Astrocyte (in vitro differentiated cells and primary cell): ENCODE data around the gene STXBP3. TPM values are rescaled to one million over a fixed set of nuclear protein-coding genes. Genes with fewer than 3 reads are reported as not detected.

Experiments
- DNase-seq: peaks from one replicate; pipeline ENCODE4 v3.0.0-alpha.2; 2010; ENCODE audit warnings: low read depth
- FAIRE-seq: peaks from 2 replicates; lab custom pipeline; 2011; peaks lifted over from hg19 to GRCh38; lab: Jason Lieb, UNC
- H2AFZ ChIP-seq: 2 replicates; pipeline ENCODE4 v1.6.0; 2012; ENCODE audit warnings: low read depth, low read length, inconsistent platforms
- H3K27ac ChIP-seq: 2 replicates; pipeline ENCODE4 v1.5.1; 2011; ENCODE audit warnings: low read depth, low read length, inconsistent platforms
- H3K27me3 ChIP-seq: 2 replicates; pipeline ENCODE4 v1.6.0; 2011; ENCODE audit warnings: low read length, inconsistent platforms; ENCODE audit not compliant: insufficient read depth
- H3K36me3 ChIP-seq: 2 replicates; pipeline ENCODE4 v1.5.1; 2011; ENCODE audit warnings: low read length, inconsistent platforms; ENCODE audit not compliant: insufficient read depth
- H3K4me1 ChIP-seq: 2 replicates; pipeline ENCODE4 v1.5.1; 2011; ENCODE audit warnings: low read length, inconsistent platforms; ENCODE audit not compliant: insufficient read depth
- H3K4me2 ChIP-seq: 2 replicates; pipeline ENCODE4 v1.6.0; 2012; ENCODE audit warnings: low read length, inconsistent platforms
- H3K4me3 ChIP-seq: 2 replicates; pipeline ENCODE4 v1.5.1; 2011; ENCODE audit warnings: low read depth, mild to moderate bottlenecking, low read length, inconsistent platforms; ENCODE audit not compliant: insufficient read depth
- H3K79me2 ChIP-seq: 2 replicates; pipeline ENCODE4 v1.6.0; 2012; ENCODE audit warnings: mild to moderate bottlenecking, low read length, inconsistent platforms; ENCODE audit not compliant: insufficient read depth
- H3K9ac ChIP-seq: 2 replicates; pipeline ENCODE4 v1.6.0; 2012; ENCODE audit warnings: mild to moderate bottlenecking, low read length, inconsistent platforms
- H3K9me3 ChIP-seq: 2 replicates; pipeline ENCODE4 v1.5.1; 2012; ENCODE audit warnings: low read depth, mild to moderate bottlenecking, low read length, inconsistent platforms; ENCODE audit not compliant: insufficient read depth
- H4K20me1 ChIP-seq: 2 replicates; pipeline ENCODE4 v1.6.0; 2012; ENCODE audit warnings: low read length, inconsistent platforms; ENCODE audit not compliant: insufficient read depth
- H3K27ac Mint-ChIP-seq: one replicate; pipeline ENCODE4 v1.8.0; 2021; ENCODE audit warnings: mild to moderate bottlenecking, mixed read lengths; ENCODE audit not compliant: unreplicated experiment
- H3K27me3 Mint-ChIP-seq: one replicate; pipeline ENCODE4 v1.8.0; 2021; ENCODE audit warnings: low read depth, mixed read lengths; ENCODE audit not compliant: unreplicated experiment
- H3K36me3 Mint-ChIP-seq: one replicate; pipeline ENCODE4 v1.8.0; 2021; ENCODE audit warnings: low read depth, mixed read lengths; ENCODE audit not compliant: unreplicated experiment
- H3K4me1 Mint-ChIP-seq: one replicate; pipeline ENCODE4 v1.8.0; 2021; ENCODE audit warnings: low read depth, mixed read lengths; ENCODE audit not compliant: unreplicated experiment
- H3K4me3 Mint-ChIP-seq: one replicate; pipeline ENCODE4 v1.8.0; 2021; ENCODE audit warnings: mild to moderate bottlenecking, moderate library complexity, mixed read lengths; ENCODE audit not compliant: unreplicated experiment
- H3K9me3 Mint-ChIP-seq: one replicate; pipeline ENCODE4 v1.8.0; 2021; ENCODE audit warnings: mild to moderate bottlenecking, mixed read lengths; ENCODE audit not compliant: unreplicated experiment
- CTCF ChIP-seq: IDR thresholded peaks from 2 replicates; pipeline ENCODE4 v1.5.1; 2011; ENCODE audit warnings: low read depth, mild to moderate bottlenecking, inconsistent platforms, low read length, moderate library complexity; ENCODE audit not compliant: insufficient read depth
- EZH2 ChIP-seq: IDR thresholded peaks from 2 replicates; pipeline ENCODE4 v1.6.1; 2012; ENCODE audit warnings: mild to moderate bottlenecking, low read length, inconsistent platforms; ENCODE audit not compliant: insufficient read depth
- total RNA-seq: library from RNA; stranded (reverse); gene quantifications from 2 replicates; pipeline ENCODE4 v1.2.1, GENCODE V29; 2021

Gene STXBP3
- total RNA-seq, 1 donor from 2014 or later: 48.5 TPM

GRCh38 chr1:108858230-108858950, 111.9 kb downstream of the STXBP3 start:
- no peaks in the 10 kb centered on the region for H3K27me3 Mint-ChIP-seq
- no peaks in the 10 kb centered on the region for H3K4me1 ChIP-seq
- DNase-seq (no peak), FAIRE-seq (no peak)
- H3K79me2 ChIP-seq: no peaks in the 10 kb centered on the region
- TF ChIP-seq EZH2 (no peak), CTCF (no peak)
- H3K4me3 Mint-ChIP-seq: no peak overlapping the region
- H3K4me2 ChIP-seq: no peak overlapping the region
- H3K4me1 Mint-ChIP-seq: no peaks in the 10 kb centered on the region
- H3K27ac Mint-ChIP-seq: no peak overlapping the region
- no peaks in the 10 kb centered on the region for H3K9me3 Mint-ChIP-seq
- H3K9me3 ChIP-seq: no peaks in the 10 kb centered on the region
- no peak overlapping the region for H3K4me3 ChIP-seq
- H4K20me1 ChIP-seq: no peaks in the 10 kb centered on the region
- H3K27me3 ChIP-seq: no peaks in the 10 kb centered on the region
- H2AFZ ChIP-seq: no peak overlapping the region
- no peak overlapping the region for H3K27ac ChIP-seq
- no peak overlapping the region for H3K9ac ChIP-seq
- no peaks in the 10 kb centered on the region for H3K36me3 Mint-ChIP-seq
- H3K36me3 ChIP-seq: no peaks in the 10 kb centered on the region

Other genes starting within 250 kb of the STXBP3 start
- gene EEIG2, start 186.6 kb upstream of the STXBP3 start, total RNA-seq: 5.3 and 7.1 TPM in 2 replicates
- gene HENMT1, start 85.6 kb upstream of the STXBP3 start, total RNA-seq: 2.2 and 2.5 TPM in 2 replicates
- gene PRPF38B, start 54.4 kb upstream of the STXBP3 start, total RNA-seq: 31.9 and 36.9 TPM in 2 replicates
- 0.20 TPM in 1 of 2 replicates, not detected in the other for gene FNDC7, start 33.8 kb upstream of the STXBP3 start, total RNA-seq
- gene AKNAD1, start 110.4 kb downstream of the STXBP3 start, total RNA-seq: not detected in 2 replicates
- 2.8 and 3.1 TPM in 2 replicates for gene GPSM2, start 130.3 kb downstream of the STXBP3 start, total RNA-seq
- gene CLCC1, start 216.8 kb downstream of the STXBP3 start, total RNA-seq: 28.2 and 33.5 TPM in 2 replicates